Caco-2 (cell line): ENCODE results near the gene TPM1. TPM values are rescaled to one million over a fixed set of nuclear protein-coding genes. Genes with fewer than 3 reads are reported as not detected.

ENCODE experiments used
- BruUV-seq: library from RNA; stranded (reverse); fragments of 400-500 nt; replicated peaks from 2 replicates; lab custom pipeline; 2021; lab: Mats Ljungman, UMichigan
- CTCF ChIA-PET: fragments of 300-600 bp; sonication (Branson Sonifier 250); formaldehyde crosslinking; loops from one replicate; lab custom pipeline; 2022; ENCODE audit warnings: antibody characterized with exemption; lab: Charles Lee
- POLR2A ChIA-PET: fragments of 300-600 bp; sonication (Branson Sonifier 250); formaldehyde crosslinking; loops from one replicate; lab custom pipeline; 2022; ENCODE audit warnings: antibody characterized with exemption; lab: Charles Lee
- DNase-seq, 2 experiments: peaks; one replicate each; pipeline versions ENCODE4 v3.0.0 to v3.0.0-alpha.2; 2020 to 2022
- H3K27me3 ChIP-seq: replicated peaks from 2 replicates; pipeline ENCODE4 v1.6.0; 2011; ENCODE audit warnings: low read length; ENCODE audit not compliant: control insufficient read depth, insufficient read depth
- H3K36me3 ChIP-seq: 2 replicates; pipeline ENCODE4 v1.5.1; 2011; ENCODE audit warnings: low read length; ENCODE audit not compliant: control insufficient read depth, insufficient read depth
- H3K4me1 ChIP-seq: fragments of 250-450 bp; sonication (Bioruptor Pico); 2 replicates; pipeline ENCODE4 v1.5.1; 2020; ENCODE audit warnings: mild to moderate bottlenecking
- H3K4me3 ChIP-seq: 2 replicates; pipeline ENCODE4 v1.5.1; 2011; ENCODE audit warnings: low read depth, mild to moderate bottlenecking, control low read depth, low read length
- H3K9me3 ChIP-seq: fragments of 250-450 bp; sonication (Bioruptor Pico); 2 replicates; pipeline ENCODE4 v1.5.1; 2020; ENCODE audit warnings: mild to moderate bottlenecking, moderate library complexity
- H3K27ac Mint-ChIP-seq: one replicate; pipeline ENCODE4 v1.8.0; 2022; ENCODE audit warnings: mixed read lengths; ENCODE audit not compliant: unreplicated experiment
- H3K27me3 Mint-ChIP-seq: one replicate; pipeline ENCODE4 v1.8.0; 2022; ENCODE audit warnings: mixed read lengths; ENCODE audit not compliant: insufficient read depth, unreplicated experiment
- H3K36me3 Mint-ChIP-seq: one replicate; pipeline ENCODE4 v1.8.0; 2022; ENCODE audit warnings: mild to moderate bottlenecking, mixed read lengths; ENCODE audit not compliant: insufficient read depth, unreplicated experiment
- H3K4me1 Mint-ChIP-seq: one replicate; pipeline ENCODE4 v1.8.0; 2022; ENCODE audit warnings: low read depth, mixed read lengths; ENCODE audit not compliant: unreplicated experiment
- H3K4me3 Mint-ChIP-seq: one replicate; pipeline ENCODE4 v1.8.0; 2022; ENCODE audit warnings: mild to moderate bottlenecking, moderate library complexity, mixed read lengths; ENCODE audit not compliant: unreplicated experiment
- H3K9me3 Mint-ChIP-seq: one replicate; pipeline ENCODE4 v1.8.0; 2022; ENCODE audit warnings: mixed read lengths; ENCODE audit not compliant: unreplicated experiment
- intact Hi-C: fragments of 100-400 bp; cut with micrococcal nuclease; formaldehyde crosslinking; loops from one replicate; pipeline ENCODE4 v1.10.0; 2022; ENCODE audit not compliant: unreplicated experiment
- total RNA-seq: library from RNA; stranded (reverse); gene quantifications from 2 replicates; pipeline ENCODE4 v1.2.3, GENCODE V29; 2022
- TF ChIP-seq, protein P1 (sequence below), 2 experiments: fragments of 200-600 bp in 1 of 2; IDR thresholded peaks; 1 replicate in 1 of 2; 2 replicates in 1 of 2; pipeline versions ENCODE4 v1.5.1 to v1.8.0; 2011 to 2022; ENCODE audit warnings: antibody characterized with exemption in 1 of 2, control low read depth in 1 of 2, inconsistent platforms in 1 of 2, low read depth in 1 of 2, low read length in 1 of 2, mild to moderate bottlenecking in 1 of 2, moderate library complexity in 1 of 2; ENCODE audit not compliant: insufficient read depth in 1 of 2, severe bottlenecking in 1 of 2, unreplicated experiment in 1 of 2

Gene TPM1
- total RNA-seq, 1 experiment from 2014 or later: 193 TPM

- no peak overlapping the region for H3K4me3 ChIP-seq
- Mint-ChIP-seq H3K4me3 (no peak overlapping the region), H3K27ac (peak overlapping the region; percentile 15), H3K27me3 (no peaks in the 10 kb centered on the region), H3K9me3 (no peaks in the 10 kb centered on the region), H3K4me1 (peaks cover 16% of the 10 kb centered on the region), H3K36me3 (peaks cover 27% of the 10 kb centered on the region)
- H3K36me3 ChIP-seq: no peaks in the 10 kb centered on the region
- BruUV-seq: no TSS peak
- intact Hi-C loops: loop anchor here (2.0 kb wide), 1 partner anchor 19 kb away; no protein-coding TSS in a partner anchor
- H3K9me3 ChIP-seq: no peaks in the 10 kb centered on the region
- H3K4me1 ChIP-seq: peaks cover 12% of the 10 kb centered on the region
- ChIA-PET CTCF (no interaction called here), POLR2A (no interaction called here)
- DNase-seq: no peak
- TF ChIP-seq, protein P1, sequence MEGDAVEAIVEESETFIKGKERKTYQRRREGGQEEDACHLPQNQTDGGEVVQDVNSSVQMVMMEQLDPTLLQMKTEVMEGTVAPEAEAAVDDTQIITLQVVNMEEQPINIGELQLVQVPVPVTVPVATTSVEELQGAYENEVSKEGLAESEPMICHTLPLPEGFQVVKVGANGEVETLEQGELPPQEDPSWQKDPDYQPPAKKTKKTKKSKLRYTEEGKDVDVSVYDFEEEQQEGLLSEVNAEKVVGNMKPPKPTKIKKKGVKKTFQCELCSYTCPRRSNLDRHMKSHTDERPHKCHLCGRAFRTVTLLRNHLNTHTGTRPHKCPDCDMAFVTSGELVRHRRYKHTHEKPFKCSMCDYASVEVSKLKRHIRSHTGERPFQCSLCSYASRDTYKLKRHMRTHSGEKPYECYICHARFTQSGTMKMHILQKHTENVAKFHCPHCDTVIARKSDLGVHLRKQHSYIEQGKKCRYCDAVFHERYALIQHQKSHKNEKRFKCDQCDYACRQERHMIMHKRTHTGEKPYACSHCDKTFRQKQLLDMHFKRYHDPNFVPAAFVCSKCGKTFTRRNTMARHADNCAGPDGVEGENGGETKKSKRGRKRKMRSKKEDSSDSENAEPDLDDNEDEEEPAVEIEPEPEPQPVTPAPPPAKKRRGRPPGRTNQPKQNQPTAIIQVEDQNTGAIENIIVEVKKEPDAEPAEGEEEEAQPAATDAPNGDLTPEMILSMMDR (IDR thresholded peaks at IDR 0.05; ENCODE audit: insufficient read depth in 1 of 2, low read depth in 1 of 2, low read length in 1 of 2, severe bottlenecking in 1 of 2, unreplicated experiment in 1 of 2): no peak
- H3K27me3 ChIP-seq: no peaks in the 10 kb centered on the region
Observed at GRCh38 chr15:63073497-63074172, 31.1 kb downstream of the TPM1 start.

GRCh38 chr15:63075015-63075983 is 32.8 kb downstream of the TPM1 start:
- Mint-ChIP-seq H3K4me1 (peaks cover 23% of the 10 kb centered on the region), H3K27me3 (no peaks in the 10 kb centered on the region), H3K36me3 (peaks cover 13% of the 10 kb centered on the region), H3K27ac (no peak overlapping the region), H3K4me3 (no peak overlapping the region), H3K9me3 (no peaks in the 10 kb centered on the region)
- intact Hi-C loops: loop anchor here (2.0 kb wide), 1 partner anchor 18 kb away; no protein-coding TSS in a partner anchor
- Histone ChIP-seq H3K4me3 (no peak overlapping the region), H3K36me3 (no peaks in the 10 kb centered on the region), H3K27me3 (no peaks in the 10 kb centered on the region), H3K9me3 (no peaks in the 10 kb centered on the region), H3K4me1 (peaks cover 21% of the 10 kb centered on the region)
- CTCF ChIA-PET: no interaction called here
- TF ChIP-seq, protein P1 (IDR thresholded peaks at IDR 0.05; ENCODE audit: insufficient read depth in 1 of 2, low read depth in 1 of 2, low read length in 1 of 2, severe bottlenecking in 1 of 2, unreplicated experiment in 1 of 2): no peak
- no TSS peak for BruUV-seq
- DNase-seq: no peak
- POLR2A ChIA-PET: no interaction called here

- BruUV-seq: no TSS peak
- Mint-ChIP-seq H3K9me3 (no peaks in the 10 kb centered on the region), H3K4me1 (peaks cover 23% of the 10 kb centered on the region), H3K36me3 (peaks cover 5% of the 10 kb centered on the region), H3K27me3 (no peaks in the 10 kb centered on the region), H3K27ac (no peak overlapping the region), H3K4me3 (no peak overlapping the region)
- Histone ChIP-seq H3K4me1 (peaks cover 29% of the 10 kb centered on the region), H3K9me3 (no peaks in the 10 kb centered on the region), H3K36me3 (no peaks in the 10 kb centered on the region), H3K27me3 (no peaks in the 10 kb centered on the region), H3K4me3 (no peak overlapping the region)
- intact Hi-C loops: loop anchor here (2.0 kb wide), 1 partner anchor 17 kb away; no protein-coding TSS in a partner anchor
- TF ChIP-seq, protein P1 (IDR thresholded peaks at IDR 0.05; ENCODE audit: insufficient read depth in 1 of 2, low read depth in 1 of 2, low read length in 1 of 2, severe bottlenecking in 1 of 2, unreplicated experiment in 1 of 2): no peak
- ChIA-PET CTCF (no interaction called here), POLR2A (no interaction called here)
- DNase-seq: no peak
Observed at GRCh38 chr15:63075984-63076713, 33.6 kb downstream of the TPM1 start.
